ENCODE results near the gene YIPF4. TPM values are rescaled to one million over a fixed set of nuclear protein-coding genes. Genes with fewer than 3 reads are reported as not detected.
"Not testable (repeated sequence)": the region's sequence is repeated elsewhere in the genome, so short reads cannot be mapped to it uniquely, and the experiment has no call there.

The YIPF4 gene
- polyA plus RNA-seq, 4 donors: 10.3 to 39.5 (median 13.3) TPM

DNA sequence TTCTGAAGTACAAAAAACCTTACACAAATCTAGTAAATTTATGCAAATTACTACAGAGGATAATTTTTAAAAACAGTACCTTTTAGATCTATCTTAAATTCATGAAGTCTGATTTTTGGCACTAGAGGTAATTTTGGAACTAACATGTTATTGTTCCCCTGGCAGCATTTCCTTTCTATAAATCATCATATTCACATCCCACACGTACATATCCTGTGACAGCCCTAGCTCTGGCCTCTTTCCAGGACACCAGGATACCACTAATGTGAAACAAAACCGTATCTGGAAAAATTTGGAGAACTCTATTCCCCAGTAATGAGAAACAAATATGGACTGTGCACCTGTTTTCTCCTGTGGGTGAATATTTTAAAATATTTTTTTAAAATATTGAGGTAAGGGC, 65.1 kb downstream of the YIPF4 start:
- WGBS, 3 donors: 56 to 71% (median 66%) methylated on average over 2 of the region's 2 CpGs
- Histone ChIP-seq H3K4me3 (ENCODE audit: low read depth in 1 of 3, low read length in 3 of 3) (no peak overlapping the region), H3K4me1 (ENCODE audit: control insufficient read depth in 3 of 3, insufficient read depth in 2 of 3, low read depth in 1 of 3, low read length in 2 of 3) (no peaks in the 10 kb centered on the region), H3K27me3 (ENCODE audit: control insufficient read depth in 3 of 3, insufficient read depth in 3 of 3, low read length in 3 of 3) (no peaks in the 10 kb centered on the region), H3K36me3 (ENCODE audit: control insufficient read depth in 3 of 3, insufficient read depth in 2 of 3, low read depth in 1 of 3, low read length in 3 of 3) (no peaks in the 10 kb centered on the region), H3K9me3 (ENCODE audit: control insufficient read depth in 2 of 2, insufficient read depth in 1 of 2, low read depth in 1 of 2, low read length in 1 of 2) (no peaks in the 10 kb centered on the region), H3K27ac (ENCODE audit: low read depth in 1 of 3, low read length in 2 of 3) (no peak overlapping the region)
- DNase-seq: no peak
- no peak for FAIRE-seq

DNA sequence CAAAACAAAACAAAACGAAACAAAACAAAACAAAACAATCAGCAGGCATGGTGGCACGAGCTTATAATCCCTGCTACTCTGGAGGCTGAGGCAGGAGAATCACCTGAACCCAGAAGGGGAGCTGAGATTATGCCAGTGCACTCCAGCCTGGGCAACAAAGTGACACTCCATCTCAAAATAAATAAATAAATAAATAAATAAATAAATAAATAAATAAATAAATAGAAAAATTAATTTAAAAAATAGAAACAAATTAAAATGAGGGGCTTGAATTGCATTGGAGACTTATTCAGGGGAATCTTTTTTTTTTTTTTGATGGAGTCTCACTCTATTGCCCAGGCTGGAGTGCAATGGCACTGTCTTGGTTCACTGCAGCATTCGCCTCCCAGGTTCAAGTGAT, 73.1 kb downstream of the YIPF4 start:
- not testable (repeated sequence) for FAIRE-seq; H3K9me3 ChIP-seq (ENCODE audit: control insufficient read depth in 2 of 2, insufficient read depth in 1 of 2, low read depth in 1 of 2, low read length in 1 of 2); DNase-seq; H3K4me3 ChIP-seq (ENCODE audit: low read depth in 1 of 3, low read length in 3 of 3); H3K4me1 ChIP-seq (ENCODE audit: control insufficient read depth in 3 of 3, insufficient read depth in 2 of 3, low read depth in 1 of 3, low read length in 2 of 3); H3K27ac ChIP-seq (ENCODE audit: low read depth in 1 of 3, low read length in 2 of 3); H3K36me3 ChIP-seq (ENCODE audit: control insufficient read depth in 3 of 3, insufficient read depth in 2 of 3, low read depth in 1 of 3, low read length in 3 of 3); H3K27me3 ChIP-seq (ENCODE audit: control insufficient read depth in 3 of 3, insufficient read depth in 3 of 3, low read length in 3 of 3)
- WGBS, 3 donors: 88 to 93% (median 93%) methylated on average over 3 of the region's 3 CpGs

DNA sequence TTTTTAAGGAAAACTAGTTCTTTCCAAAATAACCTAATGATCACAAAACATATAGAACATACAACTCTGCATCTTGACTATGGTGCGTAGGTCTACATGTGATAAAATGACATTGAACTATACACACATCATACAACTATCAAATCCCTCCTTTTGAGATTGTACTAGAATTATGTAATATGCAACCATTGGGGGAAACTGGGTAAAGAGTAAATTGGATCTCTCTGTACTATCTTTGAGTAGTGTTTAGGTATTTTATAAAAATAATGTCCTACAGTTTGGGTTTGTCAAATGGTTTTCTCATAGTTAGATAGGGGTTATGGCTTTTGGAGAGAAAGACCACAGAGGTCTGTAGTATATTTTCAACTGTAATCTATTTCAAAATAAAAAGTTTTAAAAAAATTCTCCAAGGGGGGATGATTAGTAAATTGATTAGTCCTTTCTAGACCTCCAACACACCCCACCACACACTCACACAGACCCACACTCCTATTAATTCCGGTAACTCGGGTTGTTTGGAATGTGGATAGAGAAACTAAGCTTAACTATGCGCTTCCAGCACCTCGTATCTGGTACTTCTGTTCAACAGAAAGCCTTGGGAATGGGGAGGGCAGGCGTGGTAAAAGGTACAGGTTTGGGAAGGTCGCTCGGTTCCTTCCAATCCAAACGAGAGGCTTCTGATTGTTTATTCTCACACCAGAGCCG, 78.4 kb downstream of the YIPF4 start:
- Histone ChIP-seq H3K27me3 (ENCODE audit: control insufficient read depth in 3 of 3, insufficient read depth in 3 of 3, low read length in 3 of 3) (no peaks in the 10 kb centered on the region), H3K36me3 (ENCODE audit: control insufficient read depth in 3 of 3, insufficient read depth in 2 of 3, low read depth in 1 of 3, low read length in 3 of 3) (peaks cover 0 to 5% (median 0%) of the 10 kb centered on the region in 3 donors), H3K4me3 (ENCODE audit: low read depth in 1 of 3, low read length in 3 of 3) (peak overlapping the region; percentile 87 to 100 (median 95)), H3K4me1 (ENCODE audit: control insufficient read depth in 3 of 3, insufficient read depth in 2 of 3, low read depth in 1 of 3, low read length in 2 of 3) (peaks cover 0 to 14% (median 7%) of the 10 kb centered on the region in 3 donors), H3K9me3 (ENCODE audit: control insufficient read depth in 2 of 2, insufficient read depth in 1 of 2, low read depth in 1 of 2, low read length in 1 of 2) (no peaks in the 10 kb centered on the region), H3K27ac (ENCODE audit: low read depth in 1 of 3, low read length in 2 of 3) (peak overlapping the region; percentile 95 to 98 (median 98))
- FAIRE-seq (no peak), DNase-seq (no peak)
- WGBS, 3 donors: 9 to 10% (median 9%) methylated on average over 10 of the region's 10 CpGs

DNA sequence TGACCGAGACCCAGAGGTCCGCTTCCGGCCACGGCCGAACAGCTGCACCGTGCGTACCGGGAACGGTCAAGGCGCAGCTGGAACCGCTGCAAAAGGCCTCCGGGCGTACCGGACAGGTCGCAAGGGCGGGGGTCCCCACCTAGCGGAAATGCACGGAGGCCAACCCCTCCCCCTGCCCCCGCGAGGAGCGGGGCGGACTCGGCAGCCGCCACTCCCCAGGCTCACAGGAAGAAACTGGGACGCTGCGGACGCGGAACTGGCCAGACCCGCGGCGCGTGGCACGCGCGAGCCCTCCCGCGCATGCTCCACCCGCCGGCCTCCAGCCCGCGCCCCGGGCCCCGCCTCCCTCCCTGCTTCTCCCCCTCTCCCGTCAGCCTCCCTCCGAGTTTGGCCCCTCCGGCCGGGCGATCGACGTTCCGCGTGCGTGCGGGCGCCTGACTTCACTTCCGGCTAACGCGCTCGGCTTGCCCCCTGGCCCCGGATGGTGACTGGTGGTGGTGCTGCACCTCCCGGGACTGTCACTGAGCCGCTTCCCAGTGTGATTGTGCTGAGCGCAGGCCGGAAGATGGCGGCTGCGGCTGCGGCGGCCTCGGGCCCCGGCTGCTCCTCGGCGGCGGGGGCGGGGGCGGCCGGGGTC, 79.1 kb downstream of the YIPF4 start, which contains the start of gene BIRC6:
BIRC6 (plus strand) TSS at position 343 of the 637 bp plus-strand sequence; CDS start at position 482, 139 bp downstream.
- Histone ChIP-seq H3K27me3 (ENCODE audit: control insufficient read depth in 3 of 3, insufficient read depth in 3 of 3, low read length in 3 of 3) (no peaks in the 10 kb centered on the region), H3K4me3 (ENCODE audit: low read depth in 1 of 3, low read length in 3 of 3) (peak within 1 kb of the TSS; percentile 87 to 100 (median 95)), H3K9me3 (ENCODE audit: control insufficient read depth in 2 of 2, insufficient read depth in 1 of 2, low read depth in 1 of 2, low read length in 1 of 2) (no peaks in the 10 kb centered on the region), H3K4me1 (ENCODE audit: control insufficient read depth in 3 of 3, insufficient read depth in 2 of 3, low read depth in 1 of 3, low read length in 2 of 3) (peaks cover 2 to 14% (median 7%) of the 10 kb centered on the region in 3 donors), H3K27ac (ENCODE audit: low read depth in 1 of 3, low read length in 2 of 3) (peak within 1 kb of the TSS; percentile 95 to 98 (median 98)), H3K36me3 (ENCODE audit: control insufficient read depth in 3 of 3, insufficient read depth in 2 of 3, low read depth in 1 of 3, low read length in 3 of 3) (peaks cover 0 to 5% (median under 1%) of the 10 kb centered on the region in 3 donors)
- DNase-seq (peak; percentile 98), FAIRE-seq (no peak)
- WGBS, 3 donors: 0 to 1% (median 1%) methylated on average over 46 to 76 of the region's 76 CpGs

DNA sequence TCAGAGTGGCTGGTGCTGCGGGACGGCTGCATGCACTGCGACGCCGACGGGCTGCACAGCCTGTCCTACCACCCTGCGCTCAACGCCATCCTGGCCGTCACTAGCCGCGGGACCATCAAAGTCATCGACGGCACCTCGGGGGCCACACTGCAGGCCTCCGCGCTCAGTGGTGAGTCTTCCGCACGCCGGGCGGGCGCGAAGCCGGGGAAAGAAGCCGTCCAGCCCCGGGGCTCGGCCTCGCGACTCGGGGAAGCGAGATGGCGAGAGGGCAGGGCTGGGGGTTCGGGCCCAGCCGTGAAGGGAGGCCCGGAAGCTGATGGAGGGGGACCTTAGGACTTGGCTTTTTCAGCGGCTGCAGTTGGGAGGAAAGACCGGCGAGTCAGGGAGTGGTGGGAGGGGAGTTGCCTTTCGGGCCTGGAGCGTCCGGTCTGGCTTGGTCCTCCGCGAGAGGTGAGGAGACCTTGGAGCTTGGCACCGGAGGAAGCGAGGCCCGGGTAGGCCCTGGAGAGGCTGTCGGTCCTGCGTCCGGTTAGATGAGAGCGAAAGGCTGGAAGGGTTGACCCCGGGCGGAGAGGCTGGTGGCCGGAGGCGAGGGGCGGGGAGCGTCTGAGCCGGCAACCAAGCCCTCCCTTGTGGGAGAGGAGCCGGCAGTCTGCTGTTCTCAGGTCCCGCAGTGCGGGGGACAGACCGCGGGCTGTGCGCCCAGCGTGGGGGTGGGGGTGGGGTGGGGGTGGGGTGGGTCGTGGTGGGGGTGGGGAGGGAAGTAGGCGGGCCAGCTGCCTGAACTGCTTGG, 79.8 kb downstream of the YIPF4 start:
- H3K4me3 ChIP-seq (ENCODE audit: low read depth in 1 of 3, low read length in 3 of 3): peak overlapping the region; percentile 87 to 100 (median 95)
- no peaks in the 10 kb centered on the region for H3K9me3 ChIP-seq (ENCODE audit: control insufficient read depth in 2 of 2, insufficient read depth in 1 of 2, low read depth in 1 of 2, low read length in 1 of 2)
- peaks cover 0 to 5% (median 2%) of the 10 kb centered on the region in 3 donors for H3K36me3 ChIP-seq (ENCODE audit: control insufficient read depth in 3 of 3, insufficient read depth in 2 of 3, low read depth in 1 of 3, low read length in 3 of 3)
- no peak for FAIRE-seq
- WGBS, 3 donors: 0 to 1% (median 1%) methylated on average over 38 to 65 of the region's 65 CpGs
- H3K4me1 ChIP-seq (ENCODE audit: control insufficient read depth in 3 of 3, insufficient read depth in 2 of 3, low read depth in 1 of 3, low read length in 2 of 3): peaks cover 2 to 14% (median 7%) of the 10 kb centered on the region in 3 donors
- peak; percentile 44 to 79 for DNase-seq
- no peaks in the 10 kb centered on the region for H3K27me3 ChIP-seq (ENCODE audit: control insufficient read depth in 3 of 3, insufficient read depth in 3 of 3, low read length in 3 of 3)
- peak overlapping the region; percentile 95 to 98 (median 97) for H3K27ac ChIP-seq (ENCODE audit: low read depth in 1 of 3, low read length in 2 of 3)

DNA sequence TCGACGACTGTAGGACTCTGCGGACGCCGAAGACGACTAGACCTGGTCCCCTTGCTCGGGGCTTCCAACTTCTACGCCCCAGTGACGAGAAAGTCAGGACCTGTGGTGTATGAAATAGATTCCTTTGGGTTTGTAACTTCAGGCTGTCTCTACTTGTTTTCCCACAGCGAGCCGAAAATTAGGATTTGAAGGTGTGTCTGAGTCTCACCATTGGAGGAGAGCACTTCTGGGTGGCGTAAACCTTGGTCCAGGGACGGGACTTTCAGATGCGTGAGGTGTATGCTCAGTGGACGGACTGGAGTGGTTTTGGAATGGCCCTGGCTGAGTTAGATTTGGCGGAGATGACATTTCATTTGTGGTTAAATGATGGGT, 80.4 kb downstream of the YIPF4 start:
- DNase-seq: peak; percentile 50 to 52
- Histone ChIP-seq H3K36me3 (ENCODE audit: control insufficient read depth in 3 of 3, insufficient read depth in 2 of 3, low read depth in 1 of 3, low read length in 3 of 3) (peaks cover 0 to 5% (median 2%) of the 10 kb centered on the region in 3 donors), H3K9me3 (ENCODE audit: control insufficient read depth in 2 of 2, insufficient read depth in 1 of 2, low read depth in 1 of 2, low read length in 1 of 2) (no peaks in the 10 kb centered on the region), H3K4me1 (ENCODE audit: control insufficient read depth in 3 of 3, insufficient read depth in 2 of 3, low read depth in 1 of 3, low read length in 2 of 3) (peaks cover 2 to 14% (median 7%) of the 10 kb centered on the region in 3 donors), H3K27ac (ENCODE audit: low read depth in 1 of 3, low read length in 2 of 3) (peak overlapping the region; percentile 7 to 98 (median 97)), H3K4me3 (ENCODE audit: low read depth in 1 of 3, low read length in 3 of 3) (peak overlapping the region; percentile 87 to 100 (median 95)), H3K27me3 (ENCODE audit: control insufficient read depth in 3 of 3, insufficient read depth in 3 of 3, low read length in 3 of 3) (no peaks in the 10 kb centered on the region)
- no peak for FAIRE-seq
- WGBS, 3 donors: 1 to 4% (median 1%) methylated on average over 16 of the region's 16 CpGs

DNA sequence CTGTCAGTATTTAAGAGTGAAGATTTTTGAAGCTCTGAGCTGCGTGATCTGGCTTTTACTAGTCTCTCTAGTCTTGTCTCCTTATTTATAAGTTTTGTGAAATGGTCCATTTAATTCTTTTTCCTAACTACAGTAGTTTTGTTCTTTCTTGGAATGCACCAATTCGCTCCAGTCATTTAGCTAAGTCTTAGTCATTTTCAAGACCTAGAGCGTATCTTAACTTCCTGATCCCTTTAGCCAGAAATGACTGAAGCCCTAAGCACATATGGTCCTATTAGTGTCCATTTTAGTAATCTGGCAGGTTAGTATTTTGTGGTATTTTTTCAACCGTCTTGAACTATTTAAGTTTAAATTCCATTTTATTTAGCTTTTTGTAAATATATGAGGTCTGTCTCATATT, 82.7 kb downstream of the YIPF4 start:
- Histone ChIP-seq H3K27ac (ENCODE audit: low read depth in 1 of 3, low read length in 2 of 3) (no peak overlapping the region), H3K36me3 (ENCODE audit: control insufficient read depth in 3 of 3, insufficient read depth in 2 of 3, low read depth in 1 of 3, low read length in 3 of 3) (peaks cover 0 to 5% (median 2%) of the 10 kb centered on the region in 3 donors), H3K4me1 (ENCODE audit: control insufficient read depth in 3 of 3, insufficient read depth in 2 of 3, low read depth in 1 of 3, low read length in 2 of 3) (peaks cover 4 to 18% (median 10%) of the 10 kb centered on the region in 3 donors), H3K4me3 (ENCODE audit: low read depth in 1 of 3, low read length in 3 of 3) (no peak overlapping the region), H3K9me3 (ENCODE audit: control insufficient read depth in 2 of 2, insufficient read depth in 1 of 2, low read depth in 1 of 2, low read length in 1 of 2) (no peaks in the 10 kb centered on the region), H3K27me3 (ENCODE audit: control insufficient read depth in 3 of 3, insufficient read depth in 3 of 3, low read length in 3 of 3) (no peaks in the 10 kb centered on the region)
- FAIRE-seq (no peak), DNase-seq (no peak)
- 67 to 87% (median 71%) methylated on average over 4 of the region's 4 CpGs for WGBS, 3 donors

DNA sequence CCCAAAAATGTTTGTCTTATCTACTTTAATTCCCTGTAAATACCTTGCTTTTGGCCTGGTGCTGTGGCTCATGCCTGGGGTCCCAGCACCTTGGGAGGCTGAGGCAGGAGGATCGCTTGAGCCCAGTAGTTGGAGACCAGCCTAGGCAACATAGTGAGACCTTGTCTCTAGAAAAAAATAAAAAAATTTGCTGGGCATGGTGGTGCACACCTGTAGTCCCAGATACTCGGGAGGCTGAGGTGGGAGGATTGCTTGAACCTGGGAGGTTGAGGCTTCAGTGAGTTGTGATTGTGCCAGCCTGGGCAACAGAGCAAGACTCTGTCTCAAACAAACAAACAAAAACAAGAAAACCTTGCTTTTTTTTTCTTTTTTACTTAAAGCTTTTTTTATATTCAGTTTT, 85.3 kb downstream of the YIPF4 start:
- not testable (repeated sequence) for DNase-seq
- peaks cover 4 to 18% (median 10%) of the 10 kb centered on the region in 3 donors for H3K4me1 ChIP-seq (ENCODE audit: control insufficient read depth in 3 of 3, insufficient read depth in 2 of 3, low read depth in 1 of 3, low read length in 2 of 3)

More for the DNA sequence above, 85.3 kb downstream of the YIPF4 start:
- WGBS, 3 donors: 90 to 92% (median 91%) methylated on average over 2 of the region's 2 CpGs
- not testable (repeated sequence) for H3K4me3 ChIP-seq (ENCODE audit: low read depth in 1 of 3, low read length in 3 of 3); H3K27ac ChIP-seq (ENCODE audit: low read depth in 1 of 3, low read length in 2 of 3); FAIRE-seq; H3K36me3 ChIP-seq (ENCODE audit: control insufficient read depth in 3 of 3, insufficient read depth in 2 of 3, low read depth in 1 of 3, low read length in 3 of 3); H3K9me3 ChIP-seq (ENCODE audit: control insufficient read depth in 2 of 2, insufficient read depth in 1 of 2, low read depth in 1 of 2, low read length in 1 of 2); H3K27me3 ChIP-seq (ENCODE audit: control insufficient read depth in 3 of 3, insufficient read depth in 3 of 3, low read length in 3 of 3)

Measured in small intestine (tissue), 7 donors.